NCI-H146 treated with DMSO at 0.1 percent for 48 hours (cell line): Measurements from ENCODE around the gene PALD1.
"Not testable (repeated sequence)": the region's sequence is repeated elsewhere in the genome, so short reads cannot be mapped to it uniquely, and the experiment has no call there.

Experiments used
- DNase-seq: peaks from one replicate; lab custom pipeline; 2025; ENCODE audit not compliant: unreplicated experiment; lab: John Stamatoyannopoulos, UW

Gene PALD1

GRCh38 chr10:70600512-70601395 lies 122.2 kb downstream of the PALD1 start:
- no peak for DNase-seq

DNA sequence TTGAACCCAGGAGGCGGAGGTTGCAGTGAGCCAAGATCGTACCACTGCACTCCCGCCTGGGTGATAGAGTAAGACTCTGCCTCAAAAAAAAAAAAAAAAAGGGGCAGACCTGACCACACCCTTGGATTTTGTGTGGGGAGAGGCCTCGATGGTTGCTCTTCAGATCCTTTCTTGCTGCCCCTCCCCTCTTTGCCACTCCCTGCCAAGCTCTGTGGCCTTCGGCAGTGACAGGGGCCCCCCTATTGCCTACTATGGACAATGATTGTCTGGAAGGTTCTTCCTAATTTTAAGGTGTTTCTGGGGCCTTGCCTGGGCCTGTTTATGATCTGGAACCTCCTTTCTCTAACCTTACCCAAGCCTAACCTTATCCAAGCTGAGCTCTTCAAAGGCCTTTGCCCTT lies 123.2 kb downstream of the PALD1 start:
- DNase-seq: no peak

- no peak for DNase-seq
Measured at GRCh38 chr10:70602665-70603448, 124.3 kb downstream of the PALD1 start, which contains the start of gene PRF1. PRF1 (minus strand) TSS chr10:70602741; CDS start chr10:70600902, 1,839 bp downstream.

DNA sequence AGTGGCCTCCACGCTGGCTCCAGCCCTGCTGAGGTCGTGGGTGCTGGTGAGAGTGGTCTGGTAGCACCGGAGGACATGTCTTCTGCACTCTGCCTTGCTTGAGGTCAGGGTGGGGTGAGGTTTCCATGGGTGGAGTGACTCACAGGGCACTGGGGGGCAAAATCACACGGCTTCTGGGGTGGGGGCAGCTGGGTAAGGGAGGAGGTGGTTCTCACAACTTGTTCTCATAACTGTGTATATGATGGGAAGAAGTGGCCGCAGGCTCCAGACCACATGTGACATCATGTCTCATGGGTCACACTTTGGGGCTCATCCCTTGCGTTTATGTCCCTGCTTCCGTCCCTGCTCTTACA lies 124.9 kb downstream of the PALD1 start:
- DNase-seq: no peak

DNA sequence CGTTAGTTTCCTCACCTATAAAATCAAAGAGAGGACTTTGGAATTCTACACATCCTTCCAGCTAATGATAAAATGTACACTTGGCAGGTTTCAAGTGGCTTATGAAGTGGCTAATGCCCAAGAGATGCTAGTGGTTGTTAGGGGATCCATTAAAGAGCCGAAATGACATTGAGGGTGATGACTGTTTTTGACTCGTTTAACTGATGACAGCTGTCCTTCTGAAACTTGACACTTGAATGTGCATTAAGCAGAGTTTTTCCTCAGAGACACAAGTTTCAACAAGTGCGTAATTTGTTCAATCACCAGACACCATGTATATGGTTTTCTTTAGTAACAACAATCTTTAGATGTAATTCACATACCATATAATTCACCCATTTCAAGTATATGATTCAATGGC lies 125.5 kb downstream of the PALD1 start:
- no peak for DNase-seq

- no peak for DNase-seq
Measured at GRCh38 chr10:70605161-70605560, 126.6 kb downstream of the PALD1 start.

GRCh38 chr10:70607936-70608335 lies 129.4 kb downstream of the PALD1 start:
- DNase-seq: no peak

- no peak for DNase-seq
Measured at GRCh38 chr10:70613941-70614340, 135.4 kb downstream of the PALD1 start.

DNA sequence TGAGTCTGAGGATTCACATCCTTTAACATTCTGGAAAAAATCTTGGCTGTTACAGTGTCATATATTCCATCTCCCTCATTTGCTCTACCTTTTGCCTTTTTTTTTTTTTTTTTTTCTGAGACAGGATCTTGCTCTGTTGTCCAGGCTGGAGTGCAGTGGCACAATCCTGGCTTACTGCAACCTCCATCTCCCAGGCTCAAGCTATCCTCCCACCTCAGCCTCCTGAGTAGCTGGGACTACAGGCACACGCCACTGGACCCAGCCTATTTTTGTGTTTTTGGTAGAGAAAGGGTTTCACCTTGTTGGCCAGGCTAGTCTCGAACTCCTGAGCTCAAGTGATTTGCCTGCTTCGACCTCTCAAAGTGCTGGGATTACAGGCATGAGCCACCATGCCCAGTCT lies 135.8 kb downstream of the PALD1 start:
- not testable (repeated sequence) for DNase-seq

DNA sequence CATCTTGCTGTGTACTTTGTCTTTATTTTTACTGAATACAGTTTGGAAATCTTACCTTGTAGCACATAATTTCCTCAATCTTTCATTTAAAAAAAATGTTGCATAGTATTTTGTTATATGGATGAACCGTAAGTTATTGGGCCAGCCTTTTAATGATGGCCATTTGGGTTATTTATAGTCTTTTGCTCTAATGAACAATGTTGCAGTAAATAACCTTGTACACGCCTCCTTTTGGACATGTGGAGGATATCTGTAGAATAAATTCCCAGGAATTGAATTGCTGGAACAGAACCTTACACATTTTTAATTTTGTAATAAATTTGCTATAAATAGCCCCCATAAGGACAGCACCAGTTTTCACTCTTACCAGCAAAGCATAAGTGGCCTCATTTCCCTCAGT lies 136.6 kb downstream of the PALD1 start:
- DNase-seq: no peak

DNA sequence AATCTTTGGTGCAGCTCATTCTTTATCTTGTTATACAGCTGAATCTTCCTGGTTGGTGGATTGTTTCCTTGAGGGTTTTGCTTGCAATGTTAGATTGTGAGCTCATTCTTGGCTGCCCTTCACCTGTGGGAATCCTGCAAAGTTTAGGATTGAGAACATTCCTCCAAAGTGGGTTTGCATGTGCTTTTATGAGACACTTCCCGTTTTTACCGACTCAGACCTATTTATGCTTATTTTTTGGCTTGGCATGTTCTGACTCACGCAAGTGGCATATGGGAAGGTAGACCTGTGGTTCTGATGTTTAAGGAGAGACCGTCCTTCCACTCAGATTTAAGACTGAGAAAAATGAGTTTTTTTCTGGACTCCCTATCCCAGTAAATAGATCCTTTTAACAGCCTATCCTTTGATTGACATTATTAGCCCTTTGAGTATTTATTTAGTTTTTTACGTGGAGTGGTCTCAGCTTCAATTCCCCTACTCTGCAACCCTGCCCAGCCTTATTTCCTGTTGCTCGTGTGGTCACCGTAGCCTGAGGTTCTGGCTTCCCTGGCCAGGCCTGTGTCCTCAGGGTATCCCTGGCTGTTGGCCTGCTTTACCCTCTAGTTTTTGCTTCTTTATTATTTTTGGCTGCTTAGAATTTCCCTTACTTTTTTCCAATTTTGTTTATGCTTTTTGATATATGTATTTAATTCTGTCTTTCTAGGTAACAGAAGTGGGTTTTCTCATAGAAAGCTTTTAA lies 137.4 kb downstream of the PALD1 start:
- no peak for DNase-seq

DNA sequence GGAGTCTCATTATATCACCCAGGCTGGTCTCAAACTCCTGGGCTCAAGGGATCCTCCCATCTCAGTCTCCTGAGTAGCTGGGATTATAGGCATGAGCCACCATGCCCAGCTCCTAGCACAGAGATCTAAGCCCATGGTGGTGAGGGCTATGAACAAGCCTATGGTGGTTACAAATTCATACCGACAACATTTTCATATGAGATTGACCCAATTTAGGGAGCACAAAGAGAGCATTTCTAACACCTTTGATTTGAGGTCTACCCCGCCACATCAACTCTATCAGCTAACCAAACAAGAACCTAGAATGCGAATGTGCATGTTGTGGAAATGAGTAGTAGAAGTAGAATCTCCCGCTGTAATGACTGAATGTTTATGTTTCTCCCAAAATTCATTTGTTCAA lies 138.2 kb downstream of the PALD1 start:
- DNase-seq: no peak
